Nephron (organoid): Measurements from ENCODE around the gene NFATC2.

Experiments
- H3K27ac Mint-ChIP-seq, 3 experiments: 2 replicates each; pipeline ENCODE4 v1.8.0; 2020; ENCODE audit warnings: mixed read lengths in 3 of 3, mild to moderate bottlenecking in 2 of 3, moderate library complexity in 1 of 3
- H3K27me3 Mint-ChIP-seq: 2 replicates; pipeline ENCODE4 v1.8.0; 2021; ENCODE audit warnings: low read depth, mild to moderate bottlenecking, moderate library complexity, mixed read lengths
- H3K36me3 Mint-ChIP-seq: 2 replicates; pipeline ENCODE4 v1.8.0; 2020; ENCODE audit warnings: low read depth, mixed read lengths
- H3K4me1 Mint-ChIP-seq: 2 replicates; pipeline ENCODE4 v1.8.0; 2020; ENCODE audit warnings: mixed read lengths
- H3K4me3 Mint-ChIP-seq, 3 experiments: 2 replicates each; pipeline ENCODE4 v1.8.0; 2020; ENCODE audit warnings: mild to moderate bottlenecking in 3 of 3, mixed read lengths in 3 of 3, moderate library complexity in 2 of 3
- H3K9me3 Mint-ChIP-seq: 2 replicates; pipeline ENCODE4 v1.8.0; 2020; ENCODE audit warnings: mixed read lengths
- TF ChIP-seq, protein P1 (sequence below), 3 experiments: fragments of 200-600 bp; sonication (generic); IDR thresholded peaks; one replicate each; pipeline ENCODE4 v1.5.0; 2021; ENCODE audit warnings: antibody characterized with exemption in 3 of 3; ENCODE audit not compliant: unreplicated experiment in 3 of 3

NFATC2 gene

DNA sequence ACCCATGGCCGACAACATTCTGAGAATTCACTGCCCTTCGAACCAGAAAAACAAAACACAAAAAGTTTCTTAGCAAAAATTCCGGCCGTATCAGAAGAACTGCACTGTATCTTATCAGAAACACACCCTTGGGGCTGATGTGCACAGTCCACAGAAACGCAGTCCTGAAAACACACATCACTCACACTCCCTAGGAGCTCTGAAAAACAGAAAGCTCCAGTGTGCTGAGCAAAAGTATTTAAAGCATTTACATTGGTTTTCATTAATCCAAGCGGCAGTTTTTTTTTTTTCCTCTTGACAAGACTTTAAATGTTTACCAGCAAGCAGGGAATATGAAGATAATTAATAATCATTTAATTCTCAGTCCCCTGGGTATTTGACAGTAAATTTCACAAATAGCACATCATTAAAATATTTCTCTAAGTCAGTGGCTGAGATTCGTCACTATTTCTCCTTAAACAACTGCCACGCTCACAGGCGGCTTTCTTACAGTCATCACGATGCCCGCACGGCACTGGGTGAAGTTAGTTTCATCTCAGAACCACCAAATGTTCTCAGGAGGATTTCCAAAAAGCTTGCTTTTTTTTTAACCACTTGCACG lies 13.3 kb downstream of the NFATC2 start:
- H3K36me3 Mint-ChIP-seq: no peaks in the 10 kb centered on the region
- TF ChIP-seq, protein P1, sequence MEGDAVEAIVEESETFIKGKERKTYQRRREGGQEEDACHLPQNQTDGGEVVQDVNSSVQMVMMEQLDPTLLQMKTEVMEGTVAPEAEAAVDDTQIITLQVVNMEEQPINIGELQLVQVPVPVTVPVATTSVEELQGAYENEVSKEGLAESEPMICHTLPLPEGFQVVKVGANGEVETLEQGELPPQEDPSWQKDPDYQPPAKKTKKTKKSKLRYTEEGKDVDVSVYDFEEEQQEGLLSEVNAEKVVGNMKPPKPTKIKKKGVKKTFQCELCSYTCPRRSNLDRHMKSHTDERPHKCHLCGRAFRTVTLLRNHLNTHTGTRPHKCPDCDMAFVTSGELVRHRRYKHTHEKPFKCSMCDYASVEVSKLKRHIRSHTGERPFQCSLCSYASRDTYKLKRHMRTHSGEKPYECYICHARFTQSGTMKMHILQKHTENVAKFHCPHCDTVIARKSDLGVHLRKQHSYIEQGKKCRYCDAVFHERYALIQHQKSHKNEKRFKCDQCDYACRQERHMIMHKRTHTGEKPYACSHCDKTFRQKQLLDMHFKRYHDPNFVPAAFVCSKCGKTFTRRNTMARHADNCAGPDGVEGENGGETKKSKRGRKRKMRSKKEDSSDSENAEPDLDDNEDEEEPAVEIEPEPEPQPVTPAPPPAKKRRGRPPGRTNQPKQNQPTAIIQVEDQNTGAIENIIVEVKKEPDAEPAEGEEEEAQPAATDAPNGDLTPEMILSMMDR (IDR thresholded peaks at IDR 0.05; ENCODE audit: unreplicated experiment in 3 of 3): no peak
- peaks cover 4% of the 10 kb centered on the region for H3K27me3 Mint-ChIP-seq
- no peak overlapping the region for H3K4me3 Mint-ChIP-seq
- no peaks in the 10 kb centered on the region for H3K9me3 Mint-ChIP-seq
- H3K27ac Mint-ChIP-seq: peak overlapping the region; percentile 22 to 53 (median 32)
- peaks cover 36% of the 10 kb centered on the region for H3K4me1 Mint-ChIP-seq

DNA sequence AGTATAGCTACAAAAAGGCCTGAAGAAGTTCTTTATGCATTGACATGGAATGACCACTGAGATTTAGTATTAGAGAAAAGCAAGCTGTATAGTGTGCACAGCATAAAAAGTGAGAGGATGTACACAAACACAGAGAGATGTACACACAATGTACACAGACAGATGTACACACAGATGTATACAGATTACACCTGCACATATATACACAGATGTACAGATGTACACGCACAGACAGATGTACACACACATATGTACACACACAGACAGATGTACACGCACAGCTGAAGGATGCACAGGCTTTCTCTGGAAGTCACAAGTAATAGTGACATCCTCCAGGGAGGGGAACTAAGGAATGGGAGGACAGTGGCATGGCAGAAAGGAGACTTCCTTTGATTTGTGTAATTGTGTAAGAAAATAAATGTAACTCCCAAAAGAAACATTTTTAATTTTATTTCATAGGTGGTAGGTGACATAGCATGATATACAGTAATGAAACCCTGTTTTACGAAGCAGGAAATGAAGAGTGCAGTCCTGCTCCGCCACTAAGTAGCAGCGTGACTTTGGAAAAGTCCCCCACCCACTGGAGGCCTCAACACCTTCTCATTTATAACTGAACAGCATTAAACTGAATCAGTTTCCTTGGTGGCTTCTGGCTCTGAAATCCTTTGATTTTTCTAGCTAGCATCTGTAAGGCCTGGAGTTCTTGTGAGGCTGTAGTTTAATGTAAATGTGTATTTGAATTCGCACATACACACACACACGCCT lies 14.1 kb downstream of the NFATC2 start:
- H3K36me3 Mint-ChIP-seq: no peaks in the 10 kb centered on the region
- H3K4me3 Mint-ChIP-seq: no peak overlapping the region
- no peaks in the 10 kb centered on the region for H3K9me3 Mint-ChIP-seq
- peaks cover 32% of the 10 kb centered on the region for H3K4me1 Mint-ChIP-seq
- H3K27ac Mint-ChIP-seq: peak overlapping the region; percentile 22 to 53 (median 32)
- TF ChIP-seq, protein P1 (IDR thresholded peaks at IDR 0.05; ENCODE audit: unreplicated experiment in 3 of 3): no peak
- H3K27me3 Mint-ChIP-seq: peaks cover 7% of the 10 kb centered on the region

DNA sequence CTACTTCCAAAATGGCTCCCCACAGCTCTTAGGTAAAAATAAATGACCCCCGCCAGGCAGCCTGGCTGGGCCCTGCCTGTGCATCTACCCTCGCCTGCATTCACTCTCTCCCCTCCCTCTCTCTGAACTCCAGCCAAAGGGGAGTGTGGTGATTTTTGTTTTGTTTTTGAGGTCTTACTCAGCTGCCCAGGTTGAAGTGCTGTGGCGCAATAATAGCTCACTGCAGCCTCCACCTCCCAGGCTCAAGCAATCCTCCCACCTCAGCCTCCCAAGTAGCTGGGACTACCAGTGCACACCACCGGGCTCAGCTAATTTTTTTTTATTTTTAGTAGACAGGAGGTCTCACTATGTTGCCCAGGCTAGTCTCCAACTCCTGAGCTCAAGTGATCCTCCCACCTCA lies 15.8 kb downstream of the NFATC2 start:
- Mint-ChIP-seq H3K4me1 (peaks cover 22% of the 10 kb centered on the region), H3K36me3 (no peaks in the 10 kb centered on the region), H3K27me3 (peaks cover 7% of the 10 kb centered on the region)

DNA sequence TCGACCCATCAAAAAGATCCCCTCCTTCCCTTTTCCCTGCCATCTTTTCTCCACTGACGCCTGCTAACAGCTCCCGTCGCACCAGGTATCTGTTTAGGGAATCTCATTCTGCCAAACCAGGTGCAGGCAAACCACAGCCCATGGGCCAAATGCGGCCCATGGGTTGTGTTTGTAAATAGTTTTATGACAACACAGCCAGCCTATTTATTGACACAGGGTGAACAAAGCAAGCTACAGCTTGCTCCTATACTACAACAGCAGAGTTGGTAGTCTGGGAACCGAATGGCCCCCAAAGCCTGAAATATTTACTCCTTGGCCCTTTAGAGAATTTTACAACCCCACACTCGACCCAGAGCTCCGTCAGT lies 16.4 kb downstream of the NFATC2 start:
- no peaks in the 10 kb centered on the region for H3K36me3 Mint-ChIP-seq
- H3K27ac Mint-ChIP-seq: no peak overlapping the region
- H3K4me1 Mint-ChIP-seq: peaks cover 22% of the 10 kb centered on the region
- H3K4me3 Mint-ChIP-seq: no peak overlapping the region
- no peaks in the 10 kb centered on the region for H3K9me3 Mint-ChIP-seq
- H3K27me3 Mint-ChIP-seq: peaks cover 7% of the 10 kb centered on the region
- TF ChIP-seq, protein P1 (IDR thresholded peaks at IDR 0.05; ENCODE audit: unreplicated experiment in 3 of 3): no peak

More for the DNA sequence above, 15.8 kb downstream of the NFATC2 start:
- H3K9me3 Mint-ChIP-seq: no peaks in the 10 kb centered on the region
- TF ChIP-seq, protein P1 (IDR thresholded peaks at IDR 0.05; ENCODE audit: unreplicated experiment in 3 of 3): no peak
- no peak overlapping the region for H3K27ac Mint-ChIP-seq
- H3K4me3 Mint-ChIP-seq: no peak overlapping the region

DNA sequence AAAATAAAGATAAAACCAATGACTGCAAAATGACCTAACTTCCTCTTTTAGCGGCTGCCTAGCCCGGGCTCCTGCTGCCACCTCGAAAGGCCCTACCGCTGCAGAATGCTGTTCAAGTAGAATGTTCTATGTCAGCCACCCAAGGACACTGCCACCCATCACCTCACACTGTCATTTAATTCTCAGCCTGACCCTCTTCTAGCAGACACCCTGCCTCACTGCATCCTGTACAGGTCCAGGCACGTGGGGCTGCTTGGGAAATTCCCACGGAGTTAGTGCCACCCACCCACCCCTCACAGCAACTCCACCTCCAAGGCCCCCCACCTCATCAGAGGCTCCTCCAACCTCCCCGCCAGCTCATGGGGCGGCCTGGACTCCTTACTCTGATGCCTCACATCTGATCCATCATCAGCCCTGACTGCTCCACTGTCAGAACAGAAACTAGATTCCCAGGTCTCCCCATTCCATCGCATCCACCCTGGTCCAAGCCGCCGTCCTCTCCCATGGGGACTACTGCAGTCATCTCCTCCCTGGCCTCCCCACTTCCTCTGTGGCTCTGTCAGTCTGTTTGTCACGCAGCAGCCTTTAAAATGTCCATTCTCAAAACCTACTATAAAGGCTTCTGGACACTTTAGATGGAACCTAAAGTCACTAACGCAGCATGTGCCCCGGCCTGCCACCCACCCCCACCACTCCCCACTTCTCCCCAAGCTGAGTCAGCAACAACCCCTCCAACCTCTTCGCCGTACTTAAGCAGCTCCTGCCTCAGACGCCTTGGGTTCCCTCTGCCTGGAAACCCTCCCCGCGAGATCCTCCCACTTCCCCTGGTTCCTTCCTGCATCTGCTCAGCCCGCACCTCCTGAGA lies 17.0 kb downstream of the NFATC2 start:
- Mint-ChIP-seq H3K4me1 (peaks cover 22% of the 10 kb centered on the region), H3K4me3 (no peak overlapping the region), H3K27ac (no peak overlapping the region), H3K27me3 (peaks cover 7% of the 10 kb centered on the region), H3K36me3 (no peaks in the 10 kb centered on the region), H3K9me3 (no peaks in the 10 kb centered on the region)
- TF ChIP-seq, protein P1 (IDR thresholded peaks at IDR 0.05; ENCODE audit: unreplicated experiment in 3 of 3): no peak
